GM21529 (cell line): ENCODE data around the gene CPEB4.
A peak's percentile ranks its signal among the peaks of the same experiment; 100 is the strongest.

Experiments
- ATAC-seq: cut with Tn5 transposase; IDR thresholded peaks from one replicate; pipeline ENCODE4 v1.9.1; 2021; ENCODE audit not compliant: unreplicated experiment

The CPEB4 gene

DNA sequence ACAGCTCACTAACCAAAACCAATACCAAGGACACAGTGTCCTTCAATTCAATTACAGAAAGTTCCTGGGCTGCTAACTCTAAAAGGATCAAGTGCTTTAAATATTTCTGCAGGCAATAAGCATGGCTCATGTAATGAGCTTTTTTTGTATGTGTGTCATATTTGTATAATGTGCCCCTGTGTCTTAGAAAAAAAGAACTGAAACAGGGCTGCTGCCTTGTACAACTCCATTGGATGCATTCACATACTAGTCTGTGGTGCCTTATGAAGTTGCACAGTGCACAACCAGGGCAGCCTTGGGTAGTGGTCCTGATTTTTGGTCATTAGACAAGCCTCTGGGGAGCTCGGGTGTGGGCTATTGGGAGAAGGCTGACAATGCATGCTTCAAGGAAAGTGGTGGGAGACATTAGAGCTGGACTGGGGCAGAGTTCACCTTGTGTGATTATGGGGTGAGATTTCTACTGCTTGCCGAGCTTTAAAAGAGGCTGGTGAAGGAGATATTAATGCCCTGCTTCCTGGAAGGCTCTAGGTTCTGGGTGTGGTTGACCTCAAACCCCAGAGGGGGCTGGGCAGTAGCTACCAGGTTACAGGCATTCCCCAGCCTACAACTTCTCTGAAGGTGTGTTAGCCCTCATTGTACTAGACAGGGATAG is 3.6 kb upstream of the CPEB4 start:
- ATAC-seq, result peak; percentile 15

DNA sequence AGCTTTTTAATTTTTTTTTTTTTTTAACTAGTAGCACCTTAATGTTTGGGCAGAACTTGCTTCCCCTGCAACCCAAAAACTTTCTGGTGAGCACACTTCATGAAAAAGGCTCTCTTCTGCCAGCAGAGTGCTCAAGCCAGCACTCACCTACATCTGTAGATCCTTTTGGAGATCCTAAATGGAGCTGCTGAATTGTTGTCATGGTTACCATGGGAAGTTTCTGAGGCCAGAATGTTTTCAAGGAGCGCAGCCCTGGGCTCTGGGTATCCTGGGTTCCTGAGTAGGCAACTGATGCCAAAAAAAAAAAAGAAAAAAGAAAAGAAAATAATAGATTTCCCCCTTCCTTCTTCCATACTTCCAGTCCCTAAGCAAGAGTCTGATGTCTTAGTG is 3.1 kb upstream of the CPEB4 start:
- no peak for ATAC-seq

DNA sequence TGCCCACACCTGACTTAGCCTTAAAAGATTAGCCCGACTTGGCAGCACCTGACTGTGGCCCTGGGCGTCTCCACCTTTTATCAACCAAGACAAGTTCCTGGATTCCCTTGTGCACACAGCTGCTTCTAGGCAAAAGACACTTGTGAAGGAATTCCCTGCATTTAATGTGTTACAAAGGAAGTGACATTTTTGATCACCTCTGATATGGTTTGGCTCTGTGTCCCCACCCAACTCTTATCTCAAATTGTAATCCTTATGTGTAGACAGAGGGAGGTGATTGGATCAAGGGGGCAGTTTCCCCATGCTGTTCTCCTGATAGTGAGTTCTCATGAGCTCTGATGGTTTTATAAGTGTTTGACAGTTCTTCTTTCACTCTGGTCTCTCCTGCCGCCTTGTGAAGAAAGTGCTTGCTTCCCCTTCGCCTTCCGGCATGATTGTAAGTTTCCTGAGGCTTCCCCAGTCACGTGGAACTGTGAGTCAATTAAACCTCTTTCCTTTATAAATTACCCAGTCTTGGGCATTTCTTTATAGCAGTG is 2.6 kb upstream of the CPEB4 start:
- ATAC-seq, result no peak

DNA sequence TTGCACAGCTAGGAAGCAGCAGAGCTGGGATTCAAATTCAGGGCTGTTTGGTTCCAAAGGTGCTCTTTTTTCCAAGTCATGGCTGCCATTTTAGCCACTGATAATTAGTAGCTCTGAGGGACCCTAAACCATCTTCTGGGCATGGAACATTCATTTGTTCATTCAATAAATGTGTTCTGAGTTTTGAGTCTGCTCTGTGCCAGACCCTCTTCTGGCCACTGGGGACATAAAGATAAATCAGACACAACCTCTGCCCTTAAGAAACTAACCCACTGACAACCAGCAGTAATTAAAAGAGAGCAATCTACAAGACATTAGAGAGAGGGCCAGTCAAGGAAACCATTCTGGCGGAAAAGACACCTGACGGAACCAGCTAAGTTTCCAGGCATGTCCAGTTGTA is 2.0 kb upstream of the CPEB4 start:
- ATAC-seq, result no peak

DNA sequence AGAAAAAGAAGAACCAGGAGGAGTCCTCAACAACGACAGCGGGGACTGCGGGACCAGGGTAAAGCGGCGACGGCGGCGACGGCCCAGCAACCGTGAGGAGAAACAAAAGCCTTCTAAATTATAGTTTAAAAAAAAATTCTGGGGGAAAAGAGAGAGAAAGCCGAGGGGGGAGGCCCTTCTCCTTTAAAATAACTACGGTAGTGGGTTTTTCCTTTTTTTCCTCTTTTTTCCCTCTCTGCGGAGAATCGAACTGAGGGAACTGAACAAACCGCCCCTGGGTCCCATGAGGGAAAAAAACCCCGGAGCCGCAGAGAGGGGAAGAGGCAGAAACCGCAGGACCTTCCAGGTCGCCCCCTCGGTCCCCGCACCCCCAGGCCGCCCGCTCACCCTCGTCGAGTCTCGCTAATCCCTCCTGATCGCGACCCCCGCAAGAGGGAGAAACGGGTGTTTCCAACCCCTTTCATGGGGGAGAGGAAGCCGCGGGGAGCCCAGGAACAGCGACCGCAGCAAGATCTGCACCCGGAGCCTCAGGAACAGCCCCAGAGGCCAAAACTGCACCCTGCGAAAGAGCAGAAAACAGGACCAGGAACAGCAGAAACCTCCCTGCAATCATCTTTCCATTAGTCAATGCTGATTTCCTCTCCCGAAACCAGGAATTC is 453 bp downstream of the CPEB4 start:
- no peak for ATAC-seq

DNA sequence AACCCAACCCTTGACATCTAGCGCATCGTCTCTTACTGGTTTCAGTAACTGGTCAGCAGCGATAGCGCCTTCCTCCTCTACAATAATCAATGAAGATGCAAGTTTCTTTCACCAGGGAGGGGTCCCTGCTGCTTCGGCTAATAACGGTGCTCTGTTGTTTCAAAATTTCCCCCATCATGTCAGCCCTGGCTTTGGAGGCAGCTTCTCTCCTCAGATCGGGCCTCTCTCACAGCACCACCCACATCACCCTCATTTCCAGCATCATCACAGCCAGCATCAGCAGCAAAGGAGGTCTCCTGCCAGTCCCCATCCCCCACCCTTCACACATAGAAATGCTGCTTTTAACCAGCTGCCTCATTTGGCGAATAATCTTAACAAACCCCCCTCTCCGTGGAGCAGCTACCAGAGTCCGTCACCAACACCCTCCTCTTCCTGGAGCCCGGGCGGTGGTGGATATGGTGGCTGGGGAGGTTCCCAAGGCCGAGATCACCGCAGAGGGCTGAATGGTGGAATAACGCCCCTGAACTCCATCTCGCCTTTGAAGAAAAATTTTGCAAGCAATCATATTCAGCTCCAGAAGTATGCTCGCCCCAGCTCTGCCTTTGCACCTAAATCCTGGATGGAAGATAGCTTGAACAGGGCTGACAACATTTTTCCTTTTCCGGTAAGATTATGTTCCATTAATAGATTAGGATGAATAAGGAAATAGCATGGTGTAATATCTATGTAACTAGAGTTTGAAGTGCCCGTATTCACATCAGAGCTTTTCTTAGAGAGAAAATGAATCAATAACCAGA is 2.2 kb downstream of the CPEB4 start:
- no peak for ATAC-seq

DNA sequence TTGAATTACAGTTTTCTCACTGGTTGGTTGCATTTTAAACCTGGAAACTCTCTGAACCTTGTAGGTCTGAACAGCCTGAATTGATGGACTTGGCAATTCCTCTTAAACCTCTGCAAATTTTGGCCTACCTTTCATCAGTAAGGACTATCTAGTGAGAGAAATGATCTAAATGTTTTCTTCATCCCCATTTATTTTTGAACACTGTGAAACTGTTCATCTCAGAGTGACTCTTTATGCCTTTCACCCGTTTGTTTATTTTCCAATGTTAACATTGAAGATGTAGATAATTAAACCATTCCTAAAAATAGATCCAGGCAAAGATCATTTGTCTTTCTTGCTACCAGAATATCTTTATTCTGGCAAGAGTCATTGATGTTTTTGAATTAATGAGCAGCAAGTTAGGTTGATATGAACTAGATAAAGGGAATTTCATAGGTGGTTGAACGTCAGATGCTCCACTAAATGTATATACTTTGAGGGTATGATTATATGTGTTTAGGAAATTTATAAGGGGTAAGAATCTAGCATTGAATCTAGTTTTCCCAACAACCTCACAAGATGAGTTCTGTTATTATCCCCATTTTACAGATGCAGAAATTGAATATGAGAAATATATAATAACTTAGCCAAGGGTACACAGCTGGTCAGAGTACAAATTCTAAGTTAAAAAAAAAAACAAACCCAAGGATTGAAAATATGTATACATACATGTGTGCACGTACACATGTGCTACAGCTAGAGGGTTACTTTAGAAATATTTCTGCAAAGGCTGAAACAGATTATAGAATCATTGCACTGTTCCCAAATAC is 3.4 kb downstream of the CPEB4 start:
- no peak for ATAC-seq

DNA sequence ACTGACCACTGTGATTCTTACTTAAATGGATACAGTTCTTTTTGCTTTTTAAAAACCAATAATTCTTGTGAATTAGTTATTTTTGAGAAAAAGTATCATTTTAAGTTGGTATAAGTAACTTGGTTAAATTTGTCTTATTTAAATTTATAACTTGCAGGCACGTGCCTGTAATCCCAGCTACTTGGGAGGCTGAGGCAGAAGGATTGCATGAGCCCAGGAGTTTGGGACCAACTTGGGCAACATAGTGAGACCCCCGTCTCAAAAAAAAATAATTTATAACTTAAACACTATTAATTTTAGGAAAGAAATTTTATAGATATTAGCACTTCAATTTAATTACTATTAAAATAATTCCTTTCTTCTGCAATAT is 5.0 kb downstream of the CPEB4 start:
- ATAC-seq, result no peak

DNA sequence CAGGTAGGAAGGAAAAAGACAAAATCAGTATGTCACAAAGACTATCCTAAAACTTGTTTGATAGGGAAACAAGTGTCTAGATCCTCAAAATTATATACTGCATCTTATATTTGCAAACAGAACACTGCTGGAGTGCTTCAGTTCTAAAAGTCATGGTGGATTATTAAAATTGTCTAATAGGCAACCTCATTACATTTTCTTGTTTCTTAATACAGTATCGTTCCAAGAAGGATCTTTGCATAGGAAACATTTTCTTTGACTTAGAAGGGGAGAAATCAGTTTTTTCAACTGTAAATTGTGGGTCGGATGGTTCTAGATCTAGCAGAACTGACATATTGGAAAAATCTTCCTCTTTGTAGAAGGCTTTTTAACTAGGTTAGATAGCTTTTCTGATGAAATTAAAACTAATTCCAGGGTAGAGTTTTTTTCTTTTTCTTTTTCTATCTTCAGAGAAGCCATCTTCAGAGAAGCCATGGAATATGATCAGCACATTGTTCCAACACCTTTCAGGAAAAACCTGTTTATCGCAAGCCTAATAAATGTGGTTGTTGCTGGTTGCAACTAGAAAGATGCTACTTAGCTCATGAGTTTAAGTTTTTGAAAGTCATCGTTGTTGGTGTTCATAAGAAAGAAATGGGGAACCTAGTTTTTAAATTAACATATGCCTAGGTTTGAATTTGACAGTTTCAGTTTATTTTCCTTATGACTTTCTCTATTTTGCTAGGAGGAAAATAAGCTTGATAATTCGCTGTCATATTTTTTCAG is 7.4 kb downstream of the CPEB4 start:
- ATAC-seq, result no peak

DNA sequence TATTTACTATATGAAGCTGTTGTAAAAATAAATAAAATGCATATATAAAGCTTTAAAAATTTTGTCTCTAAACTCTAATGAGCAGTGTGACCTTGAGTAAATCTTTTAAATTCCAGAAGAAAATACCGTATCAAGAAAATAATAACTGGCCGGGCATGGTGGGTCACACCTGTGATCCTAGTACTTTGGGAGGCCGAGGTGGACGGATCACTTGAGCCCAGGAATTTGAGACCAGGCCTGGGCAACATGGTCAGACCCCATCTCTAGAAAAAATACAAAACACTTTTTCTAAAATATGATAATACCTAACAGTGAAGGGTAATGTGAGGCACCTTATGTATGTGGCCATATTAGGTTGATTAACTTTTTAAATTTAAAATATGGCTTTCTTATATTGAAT is 8.5 kb downstream of the CPEB4 start:
- no peak for ATAC-seq

DNA sequence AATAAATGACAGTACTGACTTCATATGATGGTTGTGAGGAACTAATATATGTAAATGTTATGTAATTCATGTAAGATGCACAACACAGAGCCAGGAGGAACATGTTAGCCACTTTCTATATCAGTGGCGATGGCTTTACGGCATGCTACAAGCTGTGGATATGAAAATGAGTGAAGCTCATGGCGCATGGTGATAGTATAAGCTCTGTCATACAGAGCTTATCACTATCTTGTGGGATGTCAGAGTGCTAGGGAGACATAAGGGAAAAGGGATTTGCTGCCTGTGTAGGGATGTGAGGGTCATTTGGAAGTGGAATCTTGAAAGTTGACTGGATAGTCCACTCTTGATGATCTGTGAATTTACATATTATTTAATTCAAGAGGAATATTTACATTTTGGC is 13.6 kb downstream of the CPEB4 start:
- ATAC-seq, result no peak

DNA sequence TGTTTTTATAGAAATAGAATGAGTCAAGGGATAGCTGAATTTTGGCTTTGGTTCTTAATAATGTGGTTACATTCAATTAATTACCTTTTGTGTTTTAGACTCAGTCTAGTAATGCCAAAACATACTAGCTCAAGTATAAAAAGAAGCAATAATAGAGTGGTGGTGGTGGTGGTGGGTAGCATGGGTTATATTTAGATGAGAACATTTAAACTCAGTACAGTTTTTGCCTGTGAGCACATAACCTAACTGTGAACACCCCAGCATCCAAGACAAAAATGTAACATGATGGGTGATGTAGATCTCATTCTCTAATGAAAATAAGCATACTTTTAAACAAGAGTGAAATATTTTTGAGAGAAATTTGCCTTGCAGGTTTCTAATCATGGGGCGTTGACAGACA is 14.2 kb downstream of the CPEB4 start:
- ATAC-seq, result no peak

DNA sequence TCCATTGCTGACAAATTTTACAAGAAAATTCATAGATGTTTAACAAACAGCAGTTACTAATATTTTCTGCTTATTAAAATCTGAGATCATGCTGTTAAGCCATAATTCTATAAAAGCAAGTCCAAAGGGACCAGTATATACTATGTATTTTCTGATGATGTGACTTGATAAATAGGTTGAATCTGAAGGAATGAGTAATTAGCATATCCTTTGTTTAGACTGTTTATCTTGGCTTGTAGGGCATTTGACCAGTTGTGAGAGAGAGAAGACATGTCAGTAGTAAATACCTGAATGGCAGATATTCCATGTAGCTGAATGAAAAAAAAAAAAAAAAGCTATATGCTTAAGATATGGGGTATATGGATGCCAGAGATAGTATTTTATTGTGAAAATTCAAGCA is 14.6 kb downstream of the CPEB4 start:
- ATAC-seq, result no peak

DNA sequence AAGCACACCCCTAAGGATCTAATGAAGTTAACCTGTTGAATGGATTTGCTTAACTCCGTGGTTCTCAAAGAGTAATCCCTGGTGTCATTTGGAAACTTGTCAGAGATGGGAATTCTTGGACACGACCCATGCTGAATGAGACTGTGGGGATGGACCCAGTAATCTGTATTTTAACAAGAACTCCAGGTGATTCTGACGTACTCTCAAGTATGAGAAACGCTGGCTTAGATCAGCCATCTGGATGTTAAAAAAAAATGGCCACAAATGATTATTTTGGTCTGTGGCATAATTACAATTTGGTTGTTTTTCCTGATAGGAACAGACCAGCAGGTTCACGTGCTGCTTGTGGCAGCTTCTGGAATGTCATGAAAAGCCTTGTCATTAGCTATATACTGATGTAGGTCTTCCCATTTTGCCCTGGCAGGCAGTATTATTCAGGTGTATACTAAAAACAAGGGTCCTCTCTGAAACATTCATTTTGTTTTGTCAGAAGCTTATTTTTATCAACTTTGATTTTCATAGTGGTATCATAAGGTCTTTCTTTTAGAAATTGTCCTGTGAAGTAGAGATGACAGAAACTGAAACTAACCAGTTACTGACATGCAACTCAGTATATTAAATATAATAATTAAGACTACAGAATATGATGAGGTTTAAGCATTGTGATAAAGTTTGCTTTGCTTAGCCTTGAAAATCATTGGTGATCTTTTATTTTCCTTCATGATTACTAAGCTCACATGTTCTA is 15.4 kb downstream of the CPEB4 start:
- ATAC-seq, result no peak

DNA sequence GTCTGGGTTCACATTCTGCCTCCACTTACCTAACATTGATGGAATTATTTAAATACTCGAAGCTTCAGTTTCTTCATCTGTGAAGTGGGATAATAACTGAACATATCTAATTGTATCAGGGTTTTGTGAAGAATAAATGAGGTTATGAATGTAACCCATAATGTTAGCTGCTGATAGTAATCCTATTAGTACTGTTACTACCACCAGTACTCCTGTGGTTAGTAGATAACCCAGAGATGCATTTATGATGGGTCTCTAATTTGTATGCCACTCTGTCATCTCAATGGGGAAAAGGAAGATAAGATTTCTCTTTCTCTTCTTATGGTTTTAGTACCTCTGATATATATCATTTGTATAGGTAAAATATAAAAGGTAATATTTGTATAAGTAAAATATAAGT is 16.0 kb downstream of the CPEB4 start:
- no peak for ATAC-seq

DNA sequence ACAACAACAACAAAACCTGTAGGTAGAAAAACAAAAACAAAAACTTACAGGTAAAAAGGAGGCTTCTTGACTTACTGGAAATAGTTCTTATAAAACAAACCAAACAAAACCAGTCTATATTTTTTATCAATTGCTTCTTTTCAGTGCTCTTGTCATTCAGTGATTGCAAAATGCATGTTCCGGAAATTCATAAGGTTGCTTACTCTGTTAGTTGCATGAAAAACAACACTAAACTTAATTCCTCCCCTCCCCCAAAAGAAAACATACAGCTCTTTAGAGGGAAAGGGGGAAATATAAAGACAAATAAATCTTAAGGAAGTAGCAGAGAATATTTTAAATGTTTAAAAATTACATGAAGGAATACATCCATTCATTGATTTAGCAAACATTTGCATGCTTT is 19.1 kb downstream of the CPEB4 start:
- no peak for ATAC-seq

DNA sequence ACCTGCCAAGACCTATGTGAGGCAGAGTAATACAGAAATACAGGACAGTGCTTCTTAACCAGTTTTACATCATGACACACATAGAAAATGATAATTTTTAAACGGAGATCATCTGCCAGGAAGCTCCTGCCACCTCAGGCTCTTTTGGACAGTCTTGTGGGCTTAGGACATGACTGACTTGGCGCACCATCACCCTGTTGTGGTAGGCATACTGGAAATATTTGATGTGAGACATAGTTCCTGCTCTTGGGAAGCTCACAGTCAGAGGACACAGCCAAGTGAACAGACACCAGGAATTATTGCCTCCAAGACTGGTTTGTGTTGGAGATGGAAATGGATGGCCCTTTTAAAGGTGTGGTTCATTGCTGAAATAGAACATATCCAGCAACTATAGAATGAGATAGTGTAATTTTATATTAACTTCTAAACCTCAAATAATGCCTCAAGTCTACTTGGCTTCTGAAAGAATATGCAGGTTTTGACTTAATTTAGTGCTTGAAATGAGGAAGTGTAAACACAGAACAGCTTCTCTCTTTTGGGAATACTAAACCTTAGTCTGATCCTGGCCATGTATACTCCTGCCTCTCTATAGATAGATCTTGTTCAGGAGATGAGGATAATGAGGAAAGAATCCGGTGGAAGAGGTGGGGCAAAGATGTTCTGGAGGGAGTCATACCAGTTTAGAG is 19.7 kb downstream of the CPEB4 start:
- ATAC-seq, result no peak

DNA sequence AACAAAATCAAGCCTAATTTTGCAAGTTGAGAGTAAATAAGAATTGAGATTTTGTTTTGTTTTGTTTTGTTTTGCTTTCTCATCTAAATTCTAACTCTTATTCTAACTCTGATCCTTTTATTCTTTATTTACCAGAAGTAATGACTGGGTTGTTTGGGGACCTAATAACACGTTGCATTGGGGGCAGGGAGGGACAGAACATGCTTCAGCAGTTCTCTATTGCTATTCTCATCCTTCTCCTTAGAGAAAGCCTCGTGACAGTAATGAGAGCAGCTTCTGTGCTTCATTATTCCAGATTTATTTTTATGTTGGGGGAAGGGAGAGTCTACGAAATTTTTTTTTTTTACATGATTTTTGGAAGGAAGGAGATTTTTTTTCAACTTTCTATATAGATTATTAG is 21.1 kb downstream of the CPEB4 start:
- no peak for ATAC-seq

DNA sequence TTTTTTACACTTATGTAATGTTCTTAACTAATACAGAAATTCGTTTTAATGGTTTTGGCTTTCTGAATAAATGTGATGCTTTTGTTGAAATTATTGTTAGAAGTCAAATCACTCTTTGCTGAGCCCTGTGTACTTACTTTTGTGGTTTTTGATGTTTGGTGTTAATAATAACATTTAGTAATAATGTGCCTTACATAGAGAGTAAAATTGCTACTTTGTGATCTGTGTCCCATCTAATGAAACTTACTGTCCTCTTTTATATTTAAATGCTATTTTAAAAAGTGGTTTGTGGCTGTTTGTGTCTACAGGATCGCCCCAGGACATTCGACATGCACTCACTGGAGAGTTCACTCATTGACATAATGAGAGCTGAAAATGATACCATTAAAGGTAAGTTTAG is 22.1 kb downstream of the CPEB4 start:
- ATAC-seq, result no peak
